ENCODE measurements around the gene ILK. TPM values are rescaled to one million over a fixed set of nuclear protein-coding genes. Genes with fewer than 3 reads are reported as not detected.

The ILK gene
- total RNA-seq, 2 experiments from 2014 or later = 64.8 to 80.3 TPM

GRCh38 chr11:6563121-6563619 is 40.4 kb upstream of the ILK start:
- Histone ChIP-seq H3K4me2 (ENCODE audit: low read length) (no peak overlapping the region), H3K9me3 (ENCODE audit: low read length) (no peaks in the 10 kb centered on the region), H3K36me3 (ENCODE audit: insufficient read depth, low read length) (no peaks in the 10 kb centered on the region), H3K27ac (ENCODE audit: low read depth, low read length, poor library complexity, severe bottlenecking) (no peak overlapping the region), H3K4me1 (ENCODE audit: insufficient read depth, low read length, poor library complexity, severe bottlenecking) (no peaks in the 10 kb centered on the region), H3K79me2 (ENCODE audit: insufficient read depth, low read depth, low read length) (no peaks in the 10 kb centered on the region), H3K9me2 (ENCODE audit: insufficient read depth, low read length) (no peaks in the 10 kb centered on the region), H4K20me1 (ENCODE audit: insufficient read depth, low read length) (no peaks in the 10 kb centered on the region), H2AFZ (ENCODE audit: low read length) (no peak overlapping the region), H3K4me3 (ENCODE audit: low read depth, low read length, poor library complexity, severe bottlenecking) (no peak overlapping the region)
- BruUV-seq (replicated peaks) = no TSS peak
- ChIA-PET POLR2A (no interaction called here), CTCF (ENCODE audit: unreplicated experiment) (interaction anchor here (1.0 kb wide), 1 partner anchor 143 kb away, joined by 3 read pairs; no protein-coding TSS in a partner anchor)
- intact Hi-C loops (cut with micrococcal nuclease; ENCODE audit: unreplicated experiment) = no loop called here
- no peak for DNase-seq (ENCODE audit: low spot score)
- TF ChIP-seq CTCF (conservative IDR thresholded peaks at IDR 0.05; ENCODE audit: low read length) = no peak
- no peak for TF ChIP-seq EZH2phosphoT487 (IDR thresholded peaks at IDR 0.05; ENCODE audit: borderline replicate concordance, low read depth, low read length)

DNA sequence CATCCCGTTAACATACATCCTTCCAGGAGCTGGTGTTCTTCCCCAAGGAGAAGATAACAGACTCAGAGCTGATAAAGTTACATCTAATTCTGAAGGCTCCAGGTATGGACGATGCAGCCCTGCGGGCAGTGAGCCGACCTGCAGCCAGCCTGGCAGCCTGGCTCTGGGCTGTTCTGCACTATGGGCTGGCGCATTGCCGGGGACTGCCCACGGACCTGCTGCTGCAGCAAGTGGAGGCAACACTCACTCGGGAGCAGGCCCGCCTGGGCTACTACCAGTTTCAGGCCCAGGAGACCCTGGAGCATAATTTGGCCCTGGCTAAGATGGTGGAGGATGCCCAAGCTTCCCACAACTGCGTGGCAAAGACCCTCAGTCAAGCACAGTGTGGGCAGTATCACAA is 39.9 kb upstream of the ILK start:
- intact Hi-C loops (cut with micrococcal nuclease; ENCODE audit: unreplicated experiment) = no loop called here
- POLR2A ChIA-PET = interaction anchor here (0.6 kb wide), 1 partner anchor 241 kb away, joined by 3 read pairs; no protein-coding TSS in a partner anchor
- H3K79me2 ChIP-seq (ENCODE audit: insufficient read depth, low read depth, low read length) = no peaks in the 10 kb centered on the region
- no peaks in the 10 kb centered on the region for H3K36me3 ChIP-seq (ENCODE audit: insufficient read depth, low read length)
- H3K27ac ChIP-seq (ENCODE audit: low read depth, low read length, poor library complexity, severe bottlenecking) = no peak overlapping the region
- H2AFZ ChIP-seq (ENCODE audit: low read length) = no peak overlapping the region
- no peak overlapping the region for H3K4me3 ChIP-seq (ENCODE audit: low read depth, low read length, poor library complexity, severe bottlenecking)
- CTCF ChIA-PET (ENCODE audit: unreplicated experiment) = interaction anchor here (1.0 kb wide), 1 partner anchor 142 kb away, joined by 3 read pairs; no protein-coding TSS in a partner anchor
- no peak for DNase-seq (ENCODE audit: low spot score)
- H3K4me2 ChIP-seq (ENCODE audit: low read length) = no peak overlapping the region
- no peaks in the 10 kb centered on the region for H3K9me2 ChIP-seq (ENCODE audit: insufficient read depth, low read length)
- TF ChIP-seq CTCF (conservative IDR thresholded peaks at IDR 0.05; ENCODE audit: low read length) (no peak), EZH2phosphoT487 (IDR thresholded peaks at IDR 0.05; ENCODE audit: borderline replicate concordance, low read depth, low read length) (no peak)
- H3K9me3 ChIP-seq (ENCODE audit: low read length) = no peaks in the 10 kb centered on the region
- H4K20me1 ChIP-seq (ENCODE audit: insufficient read depth, low read length) = no peaks in the 10 kb centered on the region
- no peaks in the 10 kb centered on the region for H3K4me1 ChIP-seq (ENCODE audit: insufficient read depth, low read length, poor library complexity, severe bottlenecking)
- BruUV-seq (replicated peaks) = no TSS peak

GRCh38 chr11:6565325-6565724 is 38.2 kb upstream of the ILK start:
- intact Hi-C loops (cut with micrococcal nuclease; ENCODE audit: unreplicated experiment) = no loop called here
- no TSS peak for BruUV-seq (replicated peaks)
- TF ChIP-seq EZH2phosphoT487 (IDR thresholded peaks at IDR 0.05; ENCODE audit: borderline replicate concordance, low read depth, low read length) = no peak
- no peak for TF ChIP-seq CTCF (conservative IDR thresholded peaks at IDR 0.05; ENCODE audit: low read length)
- Histone ChIP-seq H3K9me2 (ENCODE audit: insufficient read depth, low read length) (no peaks in the 10 kb centered on the region), H3K79me2 (ENCODE audit: insufficient read depth, low read depth, low read length) (no peaks in the 10 kb centered on the region), H3K4me2 (ENCODE audit: low read length) (no peak overlapping the region), H3K4me3 (ENCODE audit: low read depth, low read length, poor library complexity, severe bottlenecking) (no peak overlapping the region), H3K4me1 (ENCODE audit: insufficient read depth, low read length, poor library complexity, severe bottlenecking) (no peaks in the 10 kb centered on the region), H2AFZ (ENCODE audit: low read length) (no peak overlapping the region), H3K27ac (ENCODE audit: low read depth, low read length, poor library complexity, severe bottlenecking) (no peak overlapping the region), H3K36me3 (ENCODE audit: insufficient read depth, low read length) (no peaks in the 10 kb centered on the region), H3K9me3 (ENCODE audit: low read length) (no peaks in the 10 kb centered on the region), H4K20me1 (ENCODE audit: insufficient read depth, low read length) (no peaks in the 10 kb centered on the region)
- no peak for DNase-seq (ENCODE audit: low spot score)
- POLR2A ChIA-PET = no interaction called here
- CTCF ChIA-PET (ENCODE audit: unreplicated experiment) = no interaction called here
